K562 (cell line): Measurements from ENCODE around the gene TRAPPC8. TPM values are rescaled to one million over a fixed set of nuclear protein-coding genes. Genes with fewer than 3 reads are reported as not detected.

Experiments used
- ATAC-seq: fragments of 200-7000 bp; cut with Tn5 transposase; 3 replicates; pipeline ENCODE4 v1.9.1; 2020; ENCODE audit warnings: moderate library complexity
- BruUV-seq: library from RNA; stranded (reverse); fragments of 400-500 nt; replicated peaks from 2 replicates; lab custom pipeline; 2021; lab: Mats Ljungman, UMichigan
- CTCF ChIA-PET: fragments of 300-600 bp; formaldehyde crosslinking; extraction: SDS; loops from one replicate; lab custom pipeline; 2021; ENCODE audit warnings: low intra/inter-chr PET ratio; lab: Yijun Ruan, JAX
- POLR2A ChIA-PET: fragments of 300-600, 350-650 bp; sonication (Branson Sonifier 250); formaldehyde crosslinking; extraction: SDS; loops from one replicate; lab custom pipeline; 2021; ENCODE audit warnings: antibody characterized with exemption, inconsistent platforms; lab: Yijun Ruan, JAX
- DNase-seq, 4 experiments: peaks; one replicate each; pipeline versions ENCODE4 v3.0.0 to v3.0.0-alpha.2; 2011 to 2018; ENCODE audit warnings: low spot score in 3 of 4, mixed read lengths in 3 of 4; ENCODE audit errors: extremely low read depth in 1 of 4
- FAIRE-seq: peaks from 2 replicates; lab custom pipeline; 2011; peaks lifted over from hg19 to GRCh38; lab: Jason Lieb, UNC
- H2AFZ ChIP-seq: 2 replicates; pipeline ENCODE4 v1.6.0; 2011; ENCODE audit warnings: low read depth, low read length, control low read depth, inconsistent platforms
- H3K27ac ChIP-seq: fragments of 200-600 bp; 3 replicates; pipeline ENCODE4 v1.8.0; 2011; ENCODE audit warnings: low read depth, mild to moderate bottlenecking, control low read depth, inconsistent platforms, low read length, moderate library complexity, mixed read lengths; ENCODE audit errors: extremely low read depth
- H3K27me3 ChIP-seq, 2 experiments: fragments of 300-600 bp in 1 of 2; 2 replicates in 1 of 2; 3 replicates in 1 of 2; pipeline versions ENCODE4 v1.6.0 to v1.8.0; 2011; ENCODE audit warnings: inconsistent platforms in 2 of 2, low read length in 2 of 2, mild to moderate bottlenecking in 1 of 2, mixed read lengths in 1 of 2, moderate library complexity in 1 of 2; ENCODE audit not compliant: control insufficient read depth in 2 of 2, insufficient read depth in 2 of 2
- H3K36me3 ChIP-seq: fragments of 300-600 bp; 3 replicates; pipeline ENCODE4 v1.8.0; 2011; ENCODE audit warnings: mild to moderate bottlenecking, low read length, inconsistent platforms; ENCODE audit not compliant: control insufficient read depth, insufficient read depth
- H3K4me1 ChIP-seq, 2 experiments: fragments of 200-600 bp in 1 of 2; replicated peaks in 1 of 2; 2 replicates in 1 of 2; 3 replicates in 1 of 2; pipeline versions ENCODE4 v1.5.1 to v1.8.0; 2011; ENCODE audit warnings: inconsistent platforms in 2 of 2, low read length in 2 of 2, mild to moderate bottlenecking in 1 of 2, mixed read lengths in 1 of 2, moderate library complexity in 1 of 2; ENCODE audit not compliant: control insufficient read depth in 2 of 2, insufficient read depth in 2 of 2
- H3K4me2 ChIP-seq: 2 replicates; pipeline ENCODE4 v1.6.1; 2011; ENCODE audit warnings: low read length, control low read depth, inconsistent platforms, mixed read lengths; ENCODE audit not compliant: insufficient read depth
- H3K4me3 ChIP-seq: fragments of 200-600 bp; sonication (generic), shearing (Covaris generic); 2 replicates; pipeline ENCODE4 v1.5.1; 2016; ENCODE audit warnings: control low read depth, inconsistent platforms
- H3K79me2 ChIP-seq: fragments of 200-600 bp; 3 replicates; pipeline ENCODE4 v1.8.0; 2011; ENCODE audit warnings: low read length, inconsistent platforms; ENCODE audit not compliant: control insufficient read depth, insufficient read depth
- H3K9ac ChIP-seq, 2 experiments: 2 replicates each; pipeline versions ENCODE4 v1.6.0 to v1.6.1; 2011; ENCODE audit warnings: low read depth in 2 of 2, low read length in 2 of 2, control low read depth in 1 of 2, inconsistent platforms in 1 of 2, mild to moderate bottlenecking in 1 of 2, mixed read lengths in 1 of 2; ENCODE audit not compliant: insufficient read depth in 1 of 2
- H3K9me1 ChIP-seq: one replicate; pipeline ENCODE4 v1.6.0; 2011; ENCODE audit warnings: inconsistent platforms, mild to moderate bottlenecking, low read length, moderate library complexity; ENCODE audit not compliant: control insufficient read depth, insufficient read depth
- H3K9me3 ChIP-seq: replicated peaks from 2 replicates; pipeline ENCODE4 v1.5.1; 2011; ENCODE audit warnings: low read depth, low read length, inconsistent platforms; ENCODE audit not compliant: control insufficient read depth, insufficient read depth
- H4K20me1 ChIP-seq: replicated peaks from 2 replicates; pipeline ENCODE4 v1.6.1; 2011; ENCODE audit warnings: low read length, inconsistent platforms, mixed read lengths; ENCODE audit not compliant: control insufficient read depth, insufficient read depth
- KLF1 ChIP-seq: fragments of 450-650 bp; IDR thresholded peaks from 2 replicates; pipeline ENCODE4 v1.6.1; 2016; ENCODE audit warnings: missing genetic modification characterization, missing compliant biosample characterization
- TARDBP ChIP-seq: fragments of 450-650 bp; IDR thresholded peaks from 2 replicates; pipeline ENCODE4 v1.6.1; 2016
- ZNF24 ChIP-seq: fragments of 450-650 bp; IDR thresholded peaks from 2 replicates; pipeline ENCODE4 v1.6.1; 2016
- WGBS: fragments of 100-300 bp; shearing (Covaris generic); methylation state at CpG from one replicate; pipeline ENCODE4 v1.1.6; 2016; ENCODE audit warnings: low coverage, mixed read lengths; ENCODE audit not compliant: insufficient coverage; ENCODE audit errors: missing lambda C conversion rate; 5-methylcytosine and 5-hydroxymethylcytosine counted together
- in situ Hi-C: fragments of 300-500 bp; cut with MboI; formaldehyde crosslinking; loops from 4 replicates; pipeline ENCODE4 v1.15.0; 2018; ENCODE audit warnings: inconsistent platforms, mixed read lengths
- intact Hi-C: fragments of 100-400 bp; cut with micrococcal nuclease; formaldehyde crosslinking; loops from 2 replicates; pipeline ENCODE4 v1.14.2; 2022
- polyA plus RNA-seq, 8 experiments: library from polyadenylated mRNA; depleted of rRNA in 4 of 8; stranded (reverse) in 5 of 8; unstranded in 3 of 8; fragments of >200 nt; fragmentation: Nextera tagmentation in 2 of 8; fragmentation: Illumina TruSeq in 1 of 8; extraction: Ambion mirVana in 2 of 8; extraction: Trizol in 1 of 8; gene quantifications; 2 replicates each; pipeline versions ENCODE4 v1.2.1 to v1.2.3, GENCODE V29; 2011 to 2014; ENCODE audit warnings: inconsistent platforms in 1 of 8, missing spikeins in 1 of 8
- total RNA-seq, 7 experiments: library from RNA; depleted of rRNA in 6 of 7; stranded (reverse); fragments of >200 nt in 6 of 7; fragmentation: Illumina TruSeq in 2 of 7; extraction: Trizol in 2 of 7; gene quantifications; 2 replicates each; pipeline versions ENCODE4 v1.2.1 to v1.2.3, GENCODE V29; 2011 to 2021; ENCODE audit warnings: low replicate concordance in 1 of 7
- TF ChIP-seq, protein P1 (sequence below), 2 experiments: fragments of 450-650 bp; IDR thresholded peaks; 2 replicates each; pipeline ENCODE4 v1.6.1; 2016
- TF ChIP-seq, protein P2 (sequence below), 2 experiments: IDR thresholded peaks in 1 of 2; conservative IDR thresholded peaks in 1 of 2; 2 replicates each; pipeline ENCODE4 v1.6.1; 2016; ENCODE audit warnings: low read depth in 2 of 2, mild to moderate bottlenecking in 1 of 2, missing compliant biosample characterization in 1 of 2, missing genetic modification characterization in 1 of 2, moderate library complexity in 1 of 2

The TRAPPC8 gene
- total and polyA plus RNA-seq, 9 of the 15 experiments (the other 6 are each of a cell fraction or from before 2014, with no cell fraction given) = 20.1 to 111 (median 35.6) TPM

DNA sequence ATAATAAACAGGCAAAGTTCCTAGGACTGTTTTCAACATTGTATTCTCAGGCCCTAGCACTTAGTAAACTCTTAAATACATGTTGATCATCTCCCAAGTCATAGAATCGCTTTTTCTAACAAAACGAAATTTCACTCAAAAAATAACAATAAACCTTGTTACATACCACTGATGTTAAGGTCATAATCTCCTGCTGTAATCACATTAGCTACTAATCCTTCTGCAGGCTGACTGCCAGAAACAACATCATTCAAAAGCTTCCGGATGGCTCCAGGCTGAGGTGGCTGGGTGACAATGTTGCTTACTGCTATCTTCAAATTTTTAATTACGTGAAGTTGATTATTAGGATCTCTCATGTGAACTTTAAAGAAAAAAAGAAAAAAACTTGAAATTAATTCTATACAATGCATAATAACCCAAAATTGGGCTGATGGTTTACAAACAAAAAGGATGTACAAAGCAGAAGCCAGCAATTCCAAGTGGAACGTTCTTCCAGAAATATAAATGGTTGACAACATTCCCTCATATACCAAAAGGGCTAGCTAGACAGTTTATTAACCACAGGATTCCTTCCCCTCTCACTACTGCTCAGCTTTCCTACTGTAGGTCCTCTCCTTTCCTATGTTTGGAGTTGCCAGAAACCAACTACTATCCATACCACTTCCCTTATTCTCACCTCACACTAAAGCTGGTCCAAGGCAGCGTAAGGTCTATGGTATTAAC lies 11.6 kb downstream of the TRAPPC8 start:
- POLR2A ChIA-PET = interaction anchor here (0.6 to 2.1 kb wide), 4 partner anchors 9 to 132 kb away, joined by 3 to 14 read pairs (median 3); partner anchors contain the start of gene TRAPPC8
- Histone ChIP-seq H3K4me1 (no peaks in the 10 kb centered on the region), H3K27me3 (no peaks in the 10 kb centered on the region), H3K27ac (no peak overlapping the region), H3K36me3 (peaks cover 62% of the 10 kb centered on the region), H2AFZ (no peak overlapping the region), H3K9me3 (no peaks in the 10 kb centered on the region), H3K4me2 (no peak overlapping the region), H3K9me1 (no peaks in the 10 kb centered on the region), H3K79me2 (peaks cover 34% of the 10 kb centered on the region; the same call in 2 of the 3 replicates), H3K9ac (no peak overlapping the region), H4K20me1 (no peaks in the 10 kb centered on the region), H3K4me3 (no peak overlapping the region)
- TF ChIP-seq KLF1 = no peak
- TF ChIP-seq TARDBP = no peak
- TF ChIP-seq, protein P1, sequence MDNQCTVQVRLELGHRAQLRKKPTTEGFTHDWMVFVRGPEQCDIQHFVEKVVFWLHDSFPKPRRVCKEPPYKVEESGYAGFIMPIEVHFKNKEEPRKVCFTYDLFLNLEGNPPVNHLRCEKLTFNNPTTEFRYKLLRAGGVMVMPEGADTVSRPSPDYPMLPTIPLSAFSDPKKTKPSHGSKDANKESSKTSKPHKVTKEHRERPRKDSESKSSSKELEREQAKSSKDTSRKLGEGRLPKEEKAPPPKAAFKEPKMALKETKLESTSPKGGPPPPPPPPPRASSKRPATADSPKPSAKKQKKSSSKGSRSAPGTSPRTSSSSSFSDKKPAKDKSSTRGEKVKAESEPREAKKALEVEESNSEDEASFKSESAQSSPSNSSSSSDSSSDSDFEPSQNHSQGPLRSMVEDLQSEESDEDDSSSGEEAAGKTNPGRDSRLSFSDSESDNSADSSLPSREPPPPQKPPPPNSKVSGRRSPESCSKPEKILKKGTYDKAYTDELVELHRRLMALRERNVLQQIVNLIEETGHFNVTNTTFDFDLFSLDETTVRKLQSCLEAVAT (IDR thresholded peaks at IDR 0.05) = no peak
- no peak for TF ChIP-seq ZNF24
- TF ChIP-seq, protein P2, sequence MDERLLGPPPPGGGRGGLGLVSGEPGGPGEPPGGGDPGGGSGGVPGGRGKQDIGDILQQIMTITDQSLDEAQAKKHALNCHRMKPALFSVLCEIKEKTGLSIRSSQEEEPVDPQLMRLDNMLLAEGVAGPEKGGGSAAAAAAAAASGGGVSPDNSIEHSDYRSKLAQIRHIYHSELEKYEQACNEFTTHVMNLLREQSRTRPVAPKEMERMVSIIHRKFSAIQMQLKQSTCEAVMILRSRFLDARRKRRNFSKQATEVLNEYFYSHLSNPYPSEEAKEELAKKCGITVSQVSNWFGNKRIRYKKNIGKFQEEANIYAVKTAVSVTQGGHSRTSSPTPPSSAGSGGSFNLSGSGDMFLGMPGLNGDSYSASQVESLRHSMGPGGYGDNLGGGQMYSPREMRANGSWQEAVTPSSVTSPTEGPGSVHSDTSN (CRISPR knock-in tag; IDR thresholded peaks at IDR 0.05; ENCODE audit: low read depth) = no peak
- TF ChIP-seq, protein P2 (tag; conservative IDR thresholded peaks at IDR 0.05; ENCODE audit: low read depth) = no peak
- 77% methylated on average over 6 of the region's 6 CpGs for WGBS
- ATAC-seq = no peak; the same call in 1 of the 3 replicates
- intact Hi-C loops (no loop called here), in situ Hi-C loops (no loop called here)
- DNase-seq = no peak
- FAIRE-seq = no peak
- no TSS peak for BruUV-seq
- CTCF ChIA-PET = no interaction called here
